Kidney (tissue), 14 donors: Measurements from ENCODE around the gene WNT3A. TPM values are rescaled to one million over a fixed set of nuclear protein-coding genes. Genes with fewer than 3 reads are reported as not detected.

Source experiments
- DNase-seq, 5 donors: peaks; one replicate each; pipeline ENCODE4 v3.0.0-alpha.2; 2013 to 2020
- FAIRE-seq: peaks from 2 replicates; lab custom pipeline; 2012; peaks lifted over from hg19 to GRCh38; lab: Jason Lieb, UNC
- H3K27ac ChIP-seq, 2 donors: one replicate each; pipeline ENCODE4 v1.7.0; 2013; ENCODE audit warnings: low read depth in 2 of 2, low read length in 2 of 2, inconsistent platforms in 1 of 2
- H3K27me3 ChIP-seq: one replicate; pipeline ENCODE4 v1.7.1; 2013; ENCODE audit warnings: low read length, inconsistent platforms; ENCODE audit not compliant: control insufficient read depth, insufficient read depth
- H3K36me3 ChIP-seq, 3 donors: one replicate each; pipeline versions ENCODE4 v1.7.0 to v1.7.1; 2013; ENCODE audit warnings: low read length in 3 of 3, control low read depth in 1 of 3, inconsistent platforms in 1 of 3; ENCODE audit not compliant: insufficient read depth in 3 of 3, control insufficient read depth in 2 of 3
- H3K4me1 ChIP-seq, 3 donors: one replicate each; pipeline versions ENCODE4 v1.7.0 to v1.7.1; 2013; ENCODE audit warnings: low read length in 3 of 3, inconsistent platforms in 1 of 3, low read depth in 1 of 3; ENCODE audit not compliant: control insufficient read depth in 2 of 3, insufficient read depth in 2 of 3
- H3K4me3 ChIP-seq, 3 donors: one replicate each; pipeline versions ENCODE4 v1.7.0 to v1.8.1; 2013; ENCODE audit warnings: low read length in 3 of 3, control low read depth in 1 of 3, inconsistent platforms in 1 of 3
- H3K9ac ChIP-seq, 3 donors: one replicate each; pipeline versions ENCODE4 v1.7.0 to v1.7.1; 2013; ENCODE audit warnings: low read length in 3 of 3, control low read depth in 1 of 3, inconsistent platforms in 1 of 3
- H3K9me3 ChIP-seq, 3 donors: one replicate each; pipeline versions ENCODE4 v1.7.0 to v1.7.1; 2013; ENCODE audit warnings: low read length in 3 of 3, control low read depth in 1 of 3, inconsistent platforms in 1 of 3; ENCODE audit not compliant: control insufficient read depth in 2 of 3, insufficient read depth in 1 of 3
- intact Hi-C: fragments of 100-400 bp; cut with DNase I; formaldehyde crosslinking; loops from one replicate; pipeline ENCODE4 v1.11.1; 2022
- polyA plus RNA-seq: library from polyadenylated mRNA; stranded (reverse); fragments of 350-450 nt; fragmentation: Illumina TruSeq; extraction: RNeasy Lipid Tissue Mini Kit (QIAGEN cat#74804); gene quantifications from one replicate; pipeline ENCODE4 v1.2.3, GENCODE V29; 2014; ENCODE audit warnings: low read depth, low replicate concordance; ENCODE audit not compliant: insufficient read depth
- total RNA-seq: library from RNA; stranded (reverse); fragmentation: NEBNext Ultra II Directional; extraction: Animal tissue kit (Norgen Biotek cat#: 25700); gene quantifications from one replicate; pipeline ENCODE4 v1.2.1, GENCODE V29; 2021
- TF ChIP-seq, protein P1 (sequence below): IDR thresholded peaks from 3 replicates; pipeline ENCODE4 v1.5.1; 2012; ENCODE audit warnings: mild to moderate bottlenecking, moderate library complexity, borderline replicate concordance; ENCODE audit not compliant: insufficient read depth; ENCODE audit errors: extremely low read depth
- donor health status: control.
- donor health status: control.
- donor health status: control.
- donor health status: control.
- donor health status: control.
- donor health status: DM: yes; HTN: yes; CAD: no.
- donor health status: Normal renal cell carcinoma (clear cell type).

Gene WNT3A
- total and polyA plus RNA-seq, 2 donors from 2014 or later = not detected

DNA sequence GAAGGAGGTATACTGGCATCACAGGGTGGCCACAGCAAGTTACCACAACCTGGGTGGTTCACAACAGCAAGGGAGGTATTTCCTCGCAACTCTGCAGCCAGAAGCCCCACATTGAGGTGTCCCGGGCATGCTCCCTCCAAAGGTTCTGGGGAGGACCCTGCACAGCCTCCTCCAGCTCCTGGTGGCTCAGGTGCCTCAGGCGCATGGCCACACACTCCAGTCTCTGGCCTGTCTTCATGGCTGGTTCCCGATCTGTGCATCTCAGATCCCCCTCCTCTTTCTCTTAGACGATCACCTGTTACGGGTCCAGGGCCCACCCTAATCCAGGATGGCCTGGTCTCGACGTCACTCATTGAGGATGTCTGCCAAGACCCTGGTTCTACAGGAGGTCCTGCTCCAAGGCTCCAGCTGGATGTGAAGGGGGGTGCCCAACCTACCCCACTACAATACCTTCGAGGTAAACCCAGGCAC, 69.0 kb downstream of the WNT3A start:
- TF ChIP-seq, protein P1, sequence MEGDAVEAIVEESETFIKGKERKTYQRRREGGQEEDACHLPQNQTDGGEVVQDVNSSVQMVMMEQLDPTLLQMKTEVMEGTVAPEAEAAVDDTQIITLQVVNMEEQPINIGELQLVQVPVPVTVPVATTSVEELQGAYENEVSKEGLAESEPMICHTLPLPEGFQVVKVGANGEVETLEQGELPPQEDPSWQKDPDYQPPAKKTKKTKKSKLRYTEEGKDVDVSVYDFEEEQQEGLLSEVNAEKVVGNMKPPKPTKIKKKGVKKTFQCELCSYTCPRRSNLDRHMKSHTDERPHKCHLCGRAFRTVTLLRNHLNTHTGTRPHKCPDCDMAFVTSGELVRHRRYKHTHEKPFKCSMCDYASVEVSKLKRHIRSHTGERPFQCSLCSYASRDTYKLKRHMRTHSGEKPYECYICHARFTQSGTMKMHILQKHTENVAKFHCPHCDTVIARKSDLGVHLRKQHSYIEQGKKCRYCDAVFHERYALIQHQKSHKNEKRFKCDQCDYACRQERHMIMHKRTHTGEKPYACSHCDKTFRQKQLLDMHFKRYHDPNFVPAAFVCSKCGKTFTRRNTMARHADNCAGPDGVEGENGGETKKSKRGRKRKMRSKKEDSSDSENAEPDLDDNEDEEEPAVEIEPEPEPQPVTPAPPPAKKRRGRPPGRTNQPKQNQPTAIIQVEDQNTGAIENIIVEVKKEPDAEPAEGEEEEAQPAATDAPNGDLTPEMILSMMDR = no peak
- Histone ChIP-seq H3K9me3 (no peaks in the 10 kb centered on the region), H3K36me3 (no peaks in the 10 kb centered on the region), H3K27me3 (peaks cover 3% of the 10 kb centered on the region), H3K4me1 (no peaks in the 10 kb centered on the region), H3K9ac (no peak overlapping the region), H3K4me3 (no peak overlapping the region), H3K27ac (no peak overlapping the region)
- DNase-seq (peak in 1 of 5 donors; percentile 28), FAIRE-seq (no peak)
- intact Hi-C loops = no loop called here

DNA sequence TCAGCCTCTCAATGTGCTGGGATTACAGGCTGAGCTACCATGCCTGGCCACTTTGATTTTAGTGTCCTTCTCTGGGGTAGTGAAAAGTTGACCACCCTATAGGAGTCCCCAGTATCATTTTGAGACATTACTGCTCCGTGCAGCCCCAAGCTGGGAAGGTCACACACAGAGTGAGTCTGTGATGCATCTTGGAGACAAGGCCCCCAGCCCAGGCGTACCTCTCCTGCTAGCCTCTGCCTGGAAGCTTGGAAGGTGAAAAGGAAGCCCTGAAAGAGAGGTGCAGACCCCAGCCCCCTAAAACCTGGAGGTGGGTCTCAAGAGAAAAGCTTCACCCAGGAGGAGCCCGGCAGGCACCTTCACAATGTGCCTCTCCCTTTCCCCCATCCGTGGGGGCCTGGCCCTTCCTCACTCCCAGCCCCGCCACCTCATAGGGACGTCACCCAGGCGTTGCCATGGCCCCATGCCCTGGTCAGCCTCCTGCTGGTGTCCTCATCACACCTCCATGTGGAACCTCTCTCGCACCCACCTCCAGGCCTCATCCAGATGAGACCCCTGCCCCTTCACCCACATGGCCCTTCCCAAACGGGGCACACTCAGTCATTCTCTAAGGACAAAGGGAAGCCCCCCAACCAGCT, 70.1 kb downstream of the WNT3A start:
- peak in 1 of 5 donors; percentile 31 for DNase-seq
- H3K4me3 ChIP-seq = no peak overlapping the region
- H3K27ac ChIP-seq = no peak overlapping the region
- FAIRE-seq = no peak
- no peaks in the 10 kb centered on the region for H3K36me3 ChIP-seq
- peaks cover 0 to 7% (median 0%) of the 10 kb centered on the region in 3 donors for H3K4me1 ChIP-seq
- intact Hi-C loops = no loop called here
- H3K9ac ChIP-seq = no peak overlapping the region
- TF ChIP-seq, protein P1 = no peak
- no peaks in the 10 kb centered on the region for H3K9me3 ChIP-seq
- no peaks in the 10 kb centered on the region for H3K27me3 ChIP-seq

DNA sequence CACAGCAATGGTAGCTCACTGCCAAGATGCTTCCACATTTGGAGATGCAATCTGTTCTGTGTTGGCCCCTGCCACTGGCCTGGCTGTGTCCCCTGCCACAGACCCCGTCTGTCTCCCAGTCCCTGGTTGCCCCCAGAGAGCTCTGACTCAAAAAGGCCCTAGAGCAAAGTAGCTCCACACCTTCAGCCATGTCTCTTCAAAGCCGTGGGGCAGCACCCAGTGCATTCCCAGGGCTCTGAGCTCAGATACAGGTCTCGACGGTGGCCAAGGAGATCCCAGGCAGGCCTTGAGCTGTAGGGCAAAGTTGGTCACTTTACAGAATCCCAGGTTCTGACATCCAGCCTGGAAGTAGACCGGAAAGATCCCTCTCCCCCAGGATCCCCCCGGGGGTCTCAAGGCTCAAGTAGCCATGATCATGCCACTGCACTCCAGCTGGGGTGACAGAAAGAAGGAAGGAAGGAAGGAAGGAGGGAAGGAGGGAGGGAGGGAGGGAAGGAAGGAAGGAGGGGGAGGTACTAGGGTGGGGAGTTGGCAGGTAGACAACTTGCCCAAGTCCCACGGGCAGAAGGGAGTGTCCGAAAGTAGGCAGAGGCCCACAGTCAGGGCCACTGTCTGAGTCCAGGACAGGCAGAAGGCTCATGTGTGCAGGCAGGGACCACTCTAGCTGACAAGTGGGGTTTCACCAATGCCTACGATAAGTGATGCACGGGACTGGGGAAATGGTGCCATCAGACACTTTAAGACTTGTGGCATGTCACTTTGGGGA, 71.0 kb downstream of the WNT3A start:
- Histone ChIP-seq H3K36me3 (no peaks in the 10 kb centered on the region), H3K4me3 (no peak overlapping the region), H3K4me1 (peaks cover 0 to 7% (median 0%) of the 10 kb centered on the region in 3 donors), H3K27ac (no peak overlapping the region), H3K9me3 (no peaks in the 10 kb centered on the region), H3K27me3 (no peaks in the 10 kb centered on the region), H3K9ac (no peak overlapping the region)
- TF ChIP-seq, protein P1 = no peak
- DNase-seq (peak in 2 of 5 donors; percentile 26 to 32), FAIRE-seq (no peak)
- intact Hi-C loops = no loop called here
